Left ventricle myocardium inferior (tissue), 1 donor: ENCODE measurements around the gene RPLP2. TPM values are rescaled to one million over a fixed set of nuclear protein-coding genes. Genes with fewer than 3 reads are reported as not detected.
A peak's percentile ranks its signal among the peaks of the same experiment; 100 is the strongest.

ENCODE experiments used
- DNase-seq: peaks from one replicate; pipeline ENCODE4 v3.0.0-alpha.2; 2020
- H3K27ac ChIP-seq: fragments of 200-600 bp; replicated peaks from 2 replicates; pipeline ENCODE4 v1.8.0; 2021
- H3K27me3 ChIP-seq: fragments of 200-600 bp; 2 replicates; pipeline ENCODE4 v1.8.0; 2021; ENCODE audit warnings: low read depth
- H3K36me3 ChIP-seq: fragments of 200-600 bp; 2 replicates; pipeline ENCODE4 v1.8.0; 2021
- H3K4me1 ChIP-seq: fragments of 200-600 bp; 2 replicates; pipeline ENCODE4 v1.8.0; 2021
- H3K4me3 ChIP-seq: fragments of 200-600 bp; 2 replicates; pipeline ENCODE4 v1.8.0; 2021; ENCODE audit warnings: mild to moderate bottlenecking, moderate library complexity
- H3K9me3 ChIP-seq: fragments of 200-600 bp; replicated peaks from 2 replicates; pipeline ENCODE4 v1.8.0; 2021
- CTCF ChIP-seq: fragments of 200-600 bp; IDR thresholded peaks from 2 replicates; pipeline ENCODE4 v1.8.0; 2021; ENCODE audit warnings: antibody characterized with exemption, mild to moderate bottlenecking, borderline replicate concordance
- intact Hi-C: fragments of 100-400 bp; cut with micrococcal nuclease; formaldehyde crosslinking; loops from one replicate; pipeline ENCODE4 v1.11.0; 2022
- total RNA-seq: library from RNA; stranded (reverse); fragmentation: NEBNext Ultra II Directional; extraction: Animal tissue kit (Norgen Biotek cat#: 25700); gene quantifications from one replicate; pipeline ENCODE4 v1.2.1, GENCODE V29; 2021
- donor health status: DM: no; HTN: yes; CAD: no; lungs with severe emphysema.

The RPLP2 gene
- total RNA-seq, 1 donor from 2014 or later, result 871 TPM

DNA sequence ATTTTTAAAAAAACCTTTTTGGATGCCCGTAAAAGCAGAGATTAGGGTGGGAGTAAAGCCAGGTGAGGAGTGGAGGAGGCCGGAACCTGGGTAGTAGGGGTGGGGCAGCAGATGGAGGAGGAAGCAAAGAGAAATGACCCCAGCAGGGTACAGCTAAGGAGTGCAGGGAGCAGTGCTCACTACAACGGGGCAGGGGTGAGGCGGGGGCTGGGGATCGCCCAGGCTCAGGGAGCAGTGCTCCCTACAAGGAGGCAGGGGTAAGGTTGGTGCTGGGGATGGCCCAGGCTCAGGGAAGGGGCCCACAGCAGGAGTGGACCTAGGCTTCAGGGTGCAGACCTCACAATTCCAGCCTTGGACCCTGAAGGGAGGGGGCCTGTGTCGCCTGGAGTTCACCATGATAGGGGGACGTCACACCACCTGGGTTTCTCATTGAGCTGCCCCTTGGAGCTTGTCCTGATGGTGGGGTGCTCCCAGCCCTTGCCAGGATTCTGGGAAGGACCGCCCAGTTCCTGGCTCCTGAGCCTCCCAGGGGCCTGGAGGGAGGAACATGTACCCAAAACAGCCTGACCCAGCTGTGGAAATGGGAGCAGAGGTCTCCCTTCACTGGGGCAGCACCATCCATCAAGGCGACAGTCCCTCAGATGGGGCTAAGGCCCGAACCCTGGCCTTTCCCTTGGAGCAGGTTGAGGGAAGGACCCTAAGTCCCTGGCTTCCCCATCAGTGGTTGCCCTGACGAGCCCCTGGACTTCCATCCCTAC, 6.1 kb downstream of the RPLP2 start:
- Histone ChIP-seq H3K4me1 (peaks cover 36% of the 10 kb centered on the region), H3K27ac (no peak overlapping the region), H3K4me3 (no peak overlapping the region), H3K9me3 (no peaks in the 10 kb centered on the region), H3K27me3 (no peaks in the 10 kb centered on the region), H3K36me3 (peaks cover 27% of the 10 kb centered on the region)
- TF ChIP-seq CTCF, result no peak
- no peak for DNase-seq
- intact Hi-C loops, result no loop called here

GRCh38 chr11:816433-816779, 6.6 kb downstream of the RPLP2 start:
- Histone ChIP-seq H3K9me3 (no peaks in the 10 kb centered on the region), H3K4me1 (peaks cover 36% of the 10 kb centered on the region), H3K4me3 (no peak overlapping the region), H3K27ac (no peak overlapping the region), H3K36me3 (peaks cover 25% of the 10 kb centered on the region), H3K27me3 (no peaks in the 10 kb centered on the region)
- no peak for TF ChIP-seq CTCF
- DNase-seq, result no peak
- intact Hi-C loops, result no loop called here

GRCh38 chr11:818396-819128, 8.8 kb downstream of the RPLP2 start, which contains the start of gene PNPLA2:
Gene PNPLA2, plus strand, starts transcription at chr11:818914. Its CDS starts 805 bp downstream, at chr11:819719.
- no peak for DNase-seq

GRCh38 chr11:819129-819931, 9.6 kb downstream of the RPLP2 start:
- no peaks in the 10 kb centered on the region for H3K9me3 ChIP-seq
- TF ChIP-seq CTCF, result peak; percentile 41
- peak overlapping the region; percentile 91 for H3K4me3 ChIP-seq
- peaks cover 29% of the 10 kb centered on the region for H3K36me3 ChIP-seq
- H3K27me3 ChIP-seq, result no peaks in the 10 kb centered on the region
- DNase-seq, result peak; percentile 95
- peaks cover 53% of the 10 kb centered on the region for H3K4me1 ChIP-seq
- H3K27ac ChIP-seq, result peak overlapping the region; percentile 99
- intact Hi-C loops, result no loop called here

More at GRCh38 chr11:818396-819128, 8.8 kb downstream of the RPLP2 start, which contains the start of gene PNPLA2:
- peaks cover 50% of the 10 kb centered on the region for H3K4me1 ChIP-seq
- no peaks in the 10 kb centered on the region for H3K27me3 ChIP-seq
- H3K36me3 ChIP-seq, result peaks cover 23% of the 10 kb centered on the region
- peak within 1 kb of the TSS; percentile 91 for H3K4me3 ChIP-seq
- no peaks in the 10 kb centered on the region for H3K9me3 ChIP-seq
- peak within 1 kb of the TSS; percentile 99 for H3K27ac ChIP-seq
- TF ChIP-seq CTCF, result no peak
- intact Hi-C loops, result no loop called here

DNA sequence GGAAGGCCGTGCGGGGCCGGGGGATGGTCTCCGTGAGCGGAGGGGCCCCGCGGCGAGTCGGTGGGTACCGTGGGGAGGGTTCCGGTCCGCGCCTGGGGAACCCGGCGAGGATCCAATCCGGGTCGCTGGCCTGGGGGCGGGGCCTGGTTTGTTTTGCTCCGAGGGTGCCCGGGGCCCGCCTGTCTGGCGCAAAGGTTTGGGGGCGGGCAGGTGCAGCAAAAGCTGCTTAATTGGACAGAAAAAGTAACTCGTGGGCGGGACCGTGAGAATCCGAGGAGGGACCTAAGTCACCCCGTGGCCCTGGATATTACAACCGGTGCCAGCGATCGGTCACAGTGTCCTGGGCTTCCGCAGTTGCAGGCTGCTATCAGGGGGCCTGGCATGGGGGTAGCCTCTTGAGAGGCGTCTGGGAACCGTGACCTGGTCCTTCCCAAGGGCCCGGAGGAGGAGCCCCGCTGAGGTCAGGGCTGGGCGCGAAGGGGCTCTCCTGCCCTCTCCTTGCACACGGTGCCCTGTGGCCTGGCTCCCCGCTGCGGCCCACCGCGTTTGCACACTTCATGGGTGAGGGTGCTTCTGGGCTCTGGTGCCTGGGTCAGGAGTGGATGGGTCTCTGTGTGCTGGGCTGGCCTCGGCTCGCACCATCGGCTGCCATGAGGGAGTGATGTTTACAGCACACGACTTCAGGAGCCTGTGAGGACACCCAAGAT, 10.3 kb downstream of the RPLP2 start:
- DNase-seq, result peak; percentile 90
- Histone ChIP-seq H3K4me1 (peaks cover 55% of the 10 kb centered on the region), H3K9me3 (no peaks in the 10 kb centered on the region), H3K27me3 (no peaks in the 10 kb centered on the region), H3K4me3 (peak overlapping the region; percentile 91), H3K27ac (peak overlapping the region; percentile 99), H3K36me3 (peaks cover 34% of the 10 kb centered on the region)
- TF ChIP-seq CTCF, result no peak
- intact Hi-C loops, result no loop called here
